Skin epidermis (tissue), 12 donors: Measurements from ENCODE around the gene PHC1.
"Not testable (repeated sequence)": the region's sequence is repeated elsewhere in the genome, so short reads cannot be mapped to it uniquely, and the experiment has no call there.

ENCODE experiments used
- H3K27ac ChIP-seq, 21 experiments: fragments of 200-600 bp; sonication (generic) in 11 of 21; one replicate each; pipeline ENCODE4 v1.5.0; 2020; ENCODE audit warnings: mild to moderate bottlenecking in 3 of 21, inconsistent platforms in 2 of 21, moderate library complexity in 2 of 21
- H3K4me3 ChIP-seq, 7 experiments: fragments of 200-600 bp; sonication (generic) in 2 of 7; one replicate each; pipeline ENCODE4 v1.5.0; 2020; ENCODE audit warnings: inconsistent platforms in 2 of 7, mild to moderate bottlenecking in 2 of 7, moderate library complexity in 1 of 7

PHC1 gene

GRCh38 chr12:8914033-8914715, at the start of gene PHC1:
Gene PHC1, plus strand, starts transcription at chr12:8914509. Its CDS starts 3,169 bp downstream, at chr12:8917678.
- H3K4me3 ChIP-seq: peak within 1 kb of the TSS; percentile 50 to 73 (median 66)
- peak within 1 kb of the TSS; percentile 56 to 90 (median 80) for H3K27ac ChIP-seq

DNA sequence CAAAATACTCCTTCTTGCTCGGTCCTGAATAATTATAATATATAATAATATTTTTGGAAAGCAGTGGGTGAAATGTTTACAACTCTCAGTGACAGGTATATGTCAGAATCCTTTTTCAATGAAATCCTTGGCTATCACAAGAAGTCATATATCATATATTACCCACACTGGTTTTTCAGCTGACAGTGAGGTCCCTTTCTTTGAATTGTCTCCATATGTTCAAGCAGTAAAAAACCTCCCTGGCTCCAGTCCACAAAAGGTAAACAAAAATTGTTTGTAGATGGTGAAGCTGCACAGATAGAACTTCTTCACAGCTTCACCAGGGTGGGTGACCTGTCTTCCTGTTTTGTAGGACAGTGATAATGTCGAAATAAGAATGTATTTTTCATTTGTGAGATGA, 47.9 kb upstream of the PHC1 start:
- Histone ChIP-seq H3K27ac (no peak overlapping the region), H3K4me3 (no peak overlapping the region)

- Histone ChIP-seq H3K4me3 (no peak overlapping the region), H3K27ac (no peak overlapping the region)
These were observed 47.3 kb upstream of the PHC1 start for GRCh38 chr12:8867009-8867408.

GRCh38 chr12:8867786-8868185, 46.5 kb upstream of the PHC1 start:
- no peak overlapping the region for H3K4me3 ChIP-seq
- H3K27ac ChIP-seq: no peak overlapping the region

DNA sequence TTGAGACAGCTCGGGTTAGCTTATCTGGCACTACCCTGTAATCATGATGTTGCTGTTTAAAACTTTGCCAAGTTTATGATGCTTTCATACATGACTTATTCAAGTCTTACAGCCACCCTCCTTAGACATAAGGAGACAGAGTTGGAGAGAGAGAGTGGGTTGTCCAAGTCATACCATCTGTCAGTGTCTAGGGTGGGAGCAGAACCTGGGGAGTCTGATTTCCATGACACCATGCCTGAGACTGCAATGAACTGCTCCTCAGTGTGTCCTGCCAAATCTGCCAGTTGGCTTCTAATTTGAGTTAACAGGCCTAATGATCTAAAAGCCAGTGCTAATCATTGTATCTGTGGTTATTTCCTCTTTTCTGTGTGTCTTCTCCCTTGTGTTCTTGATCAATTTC, 43.7 kb upstream of the PHC1 start:
- Histone ChIP-seq H3K27ac (no peak overlapping the region), H3K4me3 (no peak overlapping the region)

- Histone ChIP-seq H3K27ac (no peak overlapping the region), H3K4me3 (no peak overlapping the region)
These were observed 43.2 kb upstream of the PHC1 start for GRCh38 chr12:8871068-8871467.

DNA sequence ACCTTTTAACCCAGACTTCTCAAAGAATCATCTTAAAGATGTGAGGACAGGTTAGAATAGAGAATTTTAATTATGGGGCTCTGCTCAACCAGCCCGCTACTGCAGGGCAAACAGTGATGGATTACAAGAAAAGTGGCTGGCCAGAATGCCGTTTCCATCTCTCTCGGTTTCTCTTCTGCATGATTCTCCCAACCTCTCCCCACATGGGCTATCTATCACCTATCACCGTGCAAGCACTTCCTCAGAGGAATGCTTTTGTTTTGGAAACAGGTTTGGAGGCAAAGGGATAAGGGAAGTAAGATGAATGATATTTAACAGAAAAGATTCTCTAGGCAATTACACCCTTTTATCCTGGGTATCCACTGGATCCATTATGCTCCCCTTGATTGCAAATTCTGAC, 37.4 kb upstream of the PHC1 start:
- Histone ChIP-seq H3K27ac (no peak overlapping the region), H3K4me3 (no peak overlapping the region)

GRCh38 chr12:8886502-8887284, 27.6 kb upstream of the PHC1 start:
- Histone ChIP-seq H3K27ac (no peak overlapping the region), H3K4me3 (no peak overlapping the region)

GRCh38 chr12:8887285-8887715, 27.0 kb upstream of the PHC1 start:
- Histone ChIP-seq H3K27ac (no peak overlapping the region), H3K4me3 (no peak overlapping the region)

- Histone ChIP-seq H3K4me3 (peak overlapping the region in 6 of 7 experiments; percentile 22 to 49 (median 30)), H3K27ac (peak overlapping the region in 1 of 21 experiments; percentile 62)
These were observed 23.8 kb upstream of the PHC1 start for GRCh38 chr12:8890313-8891085.

DNA sequence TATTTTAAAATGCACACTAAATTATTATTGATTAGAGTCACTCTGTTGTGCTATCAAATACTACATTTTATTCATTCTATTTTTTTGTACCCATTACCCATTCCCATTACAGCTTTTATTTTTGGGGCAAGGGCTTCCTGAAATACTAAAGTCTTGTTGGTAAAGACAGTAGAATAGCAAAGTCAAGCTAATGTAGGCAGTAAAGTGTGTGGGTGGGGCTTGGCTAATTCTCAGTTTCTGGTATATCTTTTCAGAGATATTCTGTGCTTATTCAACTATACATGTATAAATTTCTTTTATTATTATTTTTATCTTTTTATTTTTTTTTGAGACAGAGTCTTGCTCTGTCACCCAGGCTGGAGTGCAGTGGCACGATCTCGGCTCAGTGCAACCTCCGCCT, 22.3 kb upstream of the PHC1 start:
- Histone ChIP-seq H3K27ac (no peak overlapping the region), H3K4me3 (no peak overlapping the region)

- Histone ChIP-seq H3K4me3 (no peak overlapping the region), H3K27ac (no peak overlapping the region)
These were observed 19.9 kb upstream of the PHC1 start for GRCh38 chr12:8894378-8894777.

DNA sequence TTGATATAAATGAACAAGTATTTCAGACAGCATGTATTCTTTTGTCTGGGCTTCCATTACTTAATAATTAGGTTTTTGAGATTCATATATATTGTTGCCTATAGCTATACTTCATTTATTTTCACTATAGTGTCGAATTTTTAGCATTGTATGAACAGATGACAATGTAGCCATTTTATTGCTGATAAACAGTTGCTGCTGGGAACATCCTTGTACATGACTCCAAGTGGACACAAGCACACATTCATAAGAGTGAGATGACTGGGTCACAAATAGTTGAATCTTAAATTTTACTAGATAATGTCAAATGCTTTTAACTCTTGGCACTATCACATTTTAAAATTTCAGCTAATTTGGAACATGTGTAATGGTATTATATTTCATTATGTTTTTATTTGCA, 19.3 kb upstream of the PHC1 start:
- Histone ChIP-seq H3K27ac (no peak overlapping the region), H3K4me3 (no peak overlapping the region)

GRCh38 chr12:8897081-8897480, 17.2 kb upstream of the PHC1 start:
- Histone ChIP-seq H3K27ac (no peak overlapping the region), H3K4me3 (no peak overlapping the region)

DNA sequence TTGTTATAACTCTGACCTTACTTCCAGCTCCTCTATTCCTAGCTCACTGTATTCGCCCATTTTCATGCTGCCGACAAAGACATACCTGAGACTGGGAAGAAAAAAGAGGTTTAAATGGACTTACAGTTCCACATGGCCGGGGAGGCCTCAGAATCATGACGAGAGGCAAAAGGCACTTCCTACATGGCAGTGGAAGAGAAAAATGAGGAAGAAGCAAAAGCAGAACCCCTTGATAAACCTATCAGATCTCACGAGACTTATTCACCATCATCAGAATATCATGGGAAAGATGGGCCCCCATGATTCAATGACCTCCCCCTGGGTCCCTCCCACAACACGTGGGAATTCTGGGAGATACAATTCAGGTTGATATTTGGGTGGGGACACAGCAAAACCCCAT, 14.5 kb upstream of the PHC1 start:
- H3K27ac ChIP-seq: no peak overlapping the region

DNA sequence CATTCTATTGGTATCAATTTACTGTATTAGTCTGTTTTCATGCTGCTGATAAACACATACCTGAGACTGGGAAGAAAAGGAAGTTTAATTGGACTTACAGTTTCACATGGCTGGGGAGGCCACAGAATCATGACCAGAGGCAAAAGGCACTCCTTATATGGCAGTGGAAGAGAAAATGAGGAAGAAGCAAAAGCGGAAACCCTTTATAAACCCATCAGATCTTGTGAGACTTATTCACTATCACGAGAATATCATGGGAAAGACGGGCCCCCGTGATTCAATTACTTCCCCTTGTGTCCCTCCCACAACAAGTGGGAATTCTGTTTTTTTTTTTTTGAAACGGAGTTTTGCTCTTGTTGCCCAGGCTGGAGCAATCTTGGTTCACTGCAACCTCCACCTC, 11.6 kb upstream of the PHC1 start:
- not testable (repeated sequence) for H3K27ac ChIP-seq, H3K4me3 ChIP-seq

More for the DNA sequence above, 14.5 kb upstream of the PHC1 start:
- no peak overlapping the region for H3K4me3 ChIP-seq

DNA sequence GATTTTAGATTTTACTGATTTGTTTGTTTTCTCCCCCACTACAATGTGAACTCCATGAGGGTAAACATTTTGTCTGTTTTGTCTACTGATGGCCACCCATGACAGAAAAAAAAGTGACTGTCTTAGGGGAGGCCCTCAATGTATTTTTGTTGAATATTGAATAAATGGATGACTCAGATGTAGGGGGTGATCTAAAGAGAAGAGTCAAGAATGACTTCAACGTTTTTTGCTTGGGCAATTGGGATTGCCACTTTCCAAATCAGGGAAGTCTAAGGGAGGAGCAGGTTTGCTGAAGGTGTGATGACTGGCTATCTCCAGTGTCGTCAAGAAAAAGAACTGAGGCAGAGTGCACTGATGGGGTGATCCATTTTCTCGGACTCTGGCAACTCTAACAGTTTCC, 10.7 kb upstream of the PHC1 start:
- Histone ChIP-seq H3K4me3 (no peak overlapping the region), H3K27ac (no peak overlapping the region)

- H3K4me3 ChIP-seq: no peak overlapping the region
- H3K27ac ChIP-seq: no peak overlapping the region
These were observed 9.6 kb upstream of the PHC1 start for GRCh38 chr12:8904665-8905064.

DNA sequence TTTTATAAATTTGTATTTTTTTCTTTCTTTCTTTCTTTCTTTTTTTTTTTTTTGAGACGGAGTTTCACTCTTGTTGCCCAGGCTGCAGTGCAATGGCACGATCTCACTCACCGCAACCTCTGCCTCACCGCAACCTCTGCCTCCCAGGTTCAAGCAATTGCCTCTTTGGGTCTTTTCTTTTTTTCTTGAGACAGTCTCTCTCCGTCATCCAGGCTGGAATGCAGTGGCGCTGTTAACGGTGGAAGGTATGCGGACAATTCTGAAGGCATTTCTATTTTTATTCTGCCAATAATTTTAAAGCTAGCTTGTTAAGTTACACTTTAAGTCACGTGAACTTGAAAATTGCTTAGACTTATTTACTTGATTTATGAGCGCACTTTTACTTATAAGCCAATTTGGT, 8.8 kb upstream of the PHC1 start:
- Histone ChIP-seq H3K27ac (no peak overlapping the region), H3K4me3 (no peak overlapping the region)

DNA sequence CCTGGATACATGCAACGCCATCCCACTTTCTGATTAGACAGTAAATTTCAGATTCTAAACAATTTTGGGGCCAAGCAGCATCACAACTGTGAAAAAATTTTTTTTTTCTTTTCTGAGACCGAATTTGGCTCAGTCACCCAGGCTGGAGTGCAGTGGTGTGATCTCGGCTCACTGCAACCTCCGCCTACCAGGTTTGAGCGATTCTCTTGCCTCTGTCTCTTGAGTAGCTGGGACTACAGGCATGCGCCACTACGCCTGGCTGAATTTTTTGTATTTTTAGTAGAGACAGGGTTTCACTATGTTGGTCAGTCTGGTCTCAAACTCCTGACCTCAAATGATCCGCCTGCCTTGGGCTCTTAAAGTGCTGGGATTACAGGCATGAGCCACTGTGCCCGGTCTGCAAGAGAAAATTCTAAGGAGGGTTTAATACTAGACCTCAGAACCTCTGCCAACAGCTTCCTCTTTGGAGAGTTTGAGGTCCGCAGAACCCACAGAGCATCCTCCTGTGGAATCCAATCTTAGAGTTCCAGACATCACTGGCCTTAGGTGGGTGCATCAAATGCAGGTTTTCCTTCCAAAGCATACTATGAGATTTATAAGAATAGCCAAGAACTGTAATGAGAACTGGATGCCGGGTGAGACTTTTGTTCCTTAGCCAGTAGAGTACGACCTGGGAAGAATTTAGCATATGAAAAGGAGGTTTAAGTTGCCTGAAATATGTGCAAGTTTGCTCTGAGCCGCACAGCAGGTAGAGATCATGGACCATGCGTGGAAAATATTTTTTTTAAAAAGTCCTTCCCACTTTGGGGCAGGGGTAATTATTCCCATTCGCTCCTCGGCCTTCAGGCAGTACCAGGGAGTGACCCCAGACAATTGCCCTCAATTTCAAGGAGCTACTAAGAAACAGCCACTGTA, 7.8 kb upstream of the PHC1 start:
- Histone ChIP-seq H3K4me3 (no peak overlapping the region), H3K27ac (no peak overlapping the region)
